Measurements from ENCODE around the gene HAUS7.

HAUS7 gene

GRCh38 chrX:153491351-153491914, 21.1 kb upstream of the HAUS7 start:
- DNase-seq (ENCODE audit: low read depth) = no peak
- TF ChIP-seq CTCF (conservative IDR thresholded peaks at IDR 0.05; ENCODE audit: control insufficient read depth, insufficient read depth, low read depth, low read length) = no peak
- no peak overlapping the region for H3K4me3 ChIP-seq (ENCODE audit: control insufficient read depth, low read depth, low read length)

- TF ChIP-seq CTCF (conservative IDR thresholded peaks at IDR 0.05; ENCODE audit: control insufficient read depth, insufficient read depth, low read depth, low read length) = no peak
- H3K4me3 ChIP-seq (ENCODE audit: control insufficient read depth, low read depth, low read length) = no peak overlapping the region
- no peak for DNase-seq (ENCODE audit: low read depth)
Observed at GRCh38 chrX:153490217-153490930, 20.0 kb upstream of the HAUS7 start.

GRCh38 chrX:153488231-153488914, 18.0 kb upstream of the HAUS7 start:
- TF ChIP-seq CTCF (conservative IDR thresholded peaks at IDR 0.05; ENCODE audit: control insufficient read depth, insufficient read depth, low read depth, low read length) = no peak
- H3K4me3 ChIP-seq (ENCODE audit: control insufficient read depth, low read depth, low read length) = no peak overlapping the region

GRCh38 chrX:153487590-153488071, 17.3 kb upstream of the HAUS7 start:
- no peak for DNase-seq (ENCODE audit: low read depth)
- no peak for TF ChIP-seq CTCF (conservative IDR thresholded peaks at IDR 0.05; ENCODE audit: control insufficient read depth, insufficient read depth, low read depth, low read length)
- no peak overlapping the region for H3K4me3 ChIP-seq (ENCODE audit: control insufficient read depth, low read depth, low read length)

More at GRCh38 chrX:153488231-153488914, 18.0 kb upstream of the HAUS7 start:
- DNase-seq (ENCODE audit: low read depth) = no peak

GRCh38 chrX:153486171-153486570, 15.8 kb upstream of the HAUS7 start:
- no peak for TF ChIP-seq CTCF (conservative IDR thresholded peaks at IDR 0.05; ENCODE audit: control insufficient read depth, insufficient read depth, low read depth, low read length)
- H3K4me3 ChIP-seq (ENCODE audit: control insufficient read depth, low read depth, low read length) = no peak overlapping the region
- DNase-seq (ENCODE audit: low read depth) = no peak

GRCh38 chrX:153485396-153486080, 15.2 kb upstream of the HAUS7 start:
- no peak overlapping the region for H3K4me3 ChIP-seq (ENCODE audit: control insufficient read depth, low read depth, low read length)
- no peak for TF ChIP-seq CTCF (conservative IDR thresholded peaks at IDR 0.05; ENCODE audit: control insufficient read depth, insufficient read depth, low read depth, low read length)
- DNase-seq (ENCODE audit: low read depth) = no peak
